ENCODE measurements around the gene HNRNPLL. TPM values are rescaled to one million over a fixed set of nuclear protein-coding genes. Genes with fewer than 3 reads are reported as not detected.

The HNRNPLL gene
- total and polyA plus RNA-seq, 2 of the 8 experiments (the other 6 are each of a cell fraction or from before 2014, with no cell fraction given), result 18.6 to 69.3 TPM

- Histone ChIP-seq H2BK12ac (ENCODE audit: low read depth, low read length) (no peak overlapping the region), H3K23ac (ENCODE audit: insufficient read length) (no peak overlapping the region), H3K18ac (ENCODE audit: extremely low read depth, low read length) (no peak overlapping the region), H4K91ac (replicated peaks; ENCODE audit: insufficient read length, low read length) (no peak overlapping the region), H3K14ac (ENCODE audit: insufficient read length) (no peak overlapping the region), H3K4me2 (ENCODE audit: insufficient read depth in 1 of 2, low read depth in 2 of 2, low read length in 2 of 2) (no peak overlapping the region), H2AFZ (ENCODE audit: low read length) (peak overlapping the region; percentile 84), H3K36me3 (ENCODE audit: control insufficient read depth in 2 of 4, insufficient read depth in 4 of 4, low read length in 3 of 4) (no peaks in the 10 kb centered on the region), H2BK20ac (ENCODE audit: low read length) (no peak overlapping the region), H2BK120ac (replicated peaks; ENCODE audit: low read depth, low read length) (no peak overlapping the region), H3K79me2 (ENCODE audit: control insufficient read depth in 1 of 2, insufficient read depth in 2 of 2, low read length in 2 of 2) (no peaks in the 10 kb centered on the region), H3K4ac (replicated peaks; ENCODE audit: insufficient read length, low read depth, low read length) (no peak overlapping the region), H3K4me1 (replicated peaks in 1 of 4; ENCODE audit: control insufficient read depth in 3 of 4, insufficient read depth in 4 of 4, low read length in 3 of 4) (peaks cover 0 to 4% (median 0%) of the 10 kb centered on the region in 4 experiments; a peak in 1 of 7 replicates), H3K79me1 (ENCODE audit: low read depth, low read length) (no peaks in the 10 kb centered on the region), H3K9ac (replicated peaks in 1 of 4; ENCODE audit: extremely low read depth in 1 of 4, low read depth in 3 of 4, low read length in 3 of 4) (no peak overlapping the region), H3K23me2 (ENCODE audit: low read depth, low read length) (no peaks in the 10 kb centered on the region), H3K56ac (replicated peaks; ENCODE audit: insufficient read length, low read depth, low read length) (no peak overlapping the region), H2AK5ac (ENCODE audit: low read depth, low read length) (no peak overlapping the region), H2BK15ac (ENCODE audit: low read length) (no peak overlapping the region), H4K8ac (ENCODE audit: extremely low read depth, insufficient read depth, low read length) (no peak overlapping the region), H3K4me3 (ENCODE audit: extremely low read depth in 1 of 4, insufficient read depth in 2 of 4, low read depth in 3 of 4, low read length in 4 of 4) (no peak overlapping the region), H3K27me3 (replicated peaks in 1 of 4; ENCODE audit: control insufficient read depth in 3 of 4, extremely low read depth in 1 of 4, insufficient read depth in 3 of 4, low read length in 3 of 4) (no peaks in the 10 kb centered on the region), H2BK5ac (ENCODE audit: low read depth, low read length) (no peak overlapping the region), H3K27ac (ENCODE audit: low read depth, low read length) (no peak overlapping the region), H4K20me1 (replicated peaks in 1 of 2; ENCODE audit: control insufficient read depth in 1 of 2, insufficient read depth in 2 of 2, low read length in 2 of 2) (no peaks in the 10 kb centered on the region), H3K9me3 (ENCODE audit: insufficient read depth in 2 of 2, low read depth in 1 of 2, low read length in 1 of 2) (no peaks in the 10 kb centered on the region), H4K5ac (ENCODE audit: insufficient read length, low read depth, low read length) (no peak overlapping the region)
- no peak for DNase-seq (ENCODE audit: low read depth in 1 of 2, low spot score in 2 of 2)
- CTCF ChIA-PET (ENCODE audit: partially characterized antibody), result interaction anchor here (1.0 to 2.8 kb wide), 5 partner anchors 8 to 113 kb away, joined by 3 to 13 read pairs (median 5); partner anchors contain the start of gene HNRNPLL
- WGBS, 2 experiments (ENCODE audit: extremely low coverage in 1 of 2, insufficient coverage in 1 of 2, insufficient read length in 1 of 2, insufficient replicate concordance in 2 of 2, low coverage in 1 of 2, low lambda C conversion rate in 2 of 2, missing lambda C conversion rate in 1 of 2), result 81% methylated on average over 3 of the region's 3 CpGs; no CpG with 5 or more reads in 1 of the 2 experiments
- TF ChIP-seq RNF2 (IDR thresholded peaks at IDR 0.05; ENCODE audit: borderline replicate concordance, low read depth, low read length, missing control alignments, poor library complexity, severe bottlenecking) (no peak), SAP30 (IDR thresholded peaks at IDR 0.05; ENCODE audit: insufficient read depth, insufficient replicate concordance, low read length) (no peak), SRF (IDR thresholded peaks at IDR 0.05; ENCODE audit: low read depth, low read length) (no peak), RBBP5 (IDR thresholded peaks at IDR 0.05; ENCODE audit: borderline replicate concordance, low read depth, low read length) (no peak), RAD21 (IDR thresholded peaks at IDR 0.05 in 1 of 2, conservative IDR thresholded peaks at IDR 0.05 in 1 of 2; ENCODE audit: low read depth in 2 of 2, low read length in 2 of 2) (no peak)
- POLR2A ChIA-PET (ENCODE audit: partially characterized antibody), result interaction anchor here (0.9 to 21.1 kb wide), 3 partner anchors 9 to 129 kb away, joined by 3 to 334 read pairs (median 13); partner anchors contain the start of genes HNRNPLL and SRSF7
- no peak for FAIRE-seq
Observed at GRCh38 chr2:38613849-38614213, 11.1 kb upstream of the HNRNPLL start.

Data from H1 (cell line).